Fibroblast of skin of right biceps (primary cell): ENCODE measurements around the gene EFTUD2.
A peak's percentile ranks its signal among the peaks of the same experiment; 100 is the strongest.

ENCODE experiments used
- DNase-seq: peaks from one replicate; pipeline ENCODE4 v3.0.0-alpha.2; 2013

The EFTUD2 gene

DNA sequence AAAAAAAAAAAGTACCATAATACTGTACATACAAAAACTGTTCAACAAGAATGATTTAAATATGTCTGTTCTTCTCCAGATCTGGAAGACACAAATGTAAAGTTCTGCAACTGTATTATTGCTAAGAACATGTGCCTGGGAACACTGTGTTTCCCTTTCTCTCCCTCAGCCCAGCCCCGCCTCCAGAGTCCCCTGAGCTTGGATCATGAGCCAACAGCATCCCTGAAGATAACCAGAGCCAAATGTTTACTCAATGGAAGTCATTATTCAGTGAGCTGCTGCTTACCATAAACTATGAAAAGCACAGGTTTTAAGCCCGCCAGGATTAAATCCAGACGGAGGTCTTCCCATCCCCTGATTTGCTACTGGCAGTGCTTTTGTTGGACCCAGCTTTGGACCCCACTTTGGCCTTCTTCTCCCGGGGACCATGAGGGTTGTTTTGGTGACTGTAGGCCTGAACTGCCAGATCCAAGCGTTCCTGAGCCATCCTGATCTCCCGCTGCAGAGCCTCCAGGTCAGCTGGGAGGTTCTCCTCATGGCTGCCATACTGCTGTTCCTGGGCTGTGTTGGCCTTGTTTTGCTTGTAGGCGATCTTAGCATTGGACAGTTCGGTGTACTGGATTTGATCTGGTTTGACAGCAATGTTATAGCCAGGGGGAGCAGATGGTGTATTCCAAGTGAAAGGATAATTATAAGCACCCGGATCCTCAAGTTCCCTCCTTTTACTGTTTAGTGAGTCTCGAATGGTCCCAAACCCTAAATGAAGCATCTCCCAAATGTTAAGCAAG lies 94.7 kb downstream of the EFTUD2 start:
- peak; percentile 25 for DNase-seq

DNA sequence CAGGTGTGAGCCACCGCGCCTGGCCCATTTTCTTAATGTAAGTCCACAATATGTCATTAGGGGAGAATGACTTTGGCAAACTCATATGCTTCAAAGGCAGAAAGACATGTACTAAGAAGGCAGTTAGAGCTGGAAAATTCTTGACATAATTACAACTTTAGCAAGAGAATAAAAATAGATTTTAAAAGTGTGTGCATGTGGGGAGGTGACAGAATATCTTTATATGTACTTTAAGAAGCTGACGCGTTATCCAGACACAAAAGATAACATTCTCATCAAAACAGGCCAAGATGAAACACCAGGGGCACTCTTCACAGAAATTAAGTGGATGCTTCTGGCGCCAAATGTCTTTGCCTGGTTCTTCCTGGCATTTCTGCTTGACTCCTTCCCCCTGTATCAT lies 97.4 kb downstream of the EFTUD2 start:
- no peak for DNase-seq
